ENCODE results near the gene CCR8. TPM values are rescaled to one million over a fixed set of nuclear protein-coding genes. Genes with fewer than 3 reads are reported as not detected.

Gene CCR8, protein sequence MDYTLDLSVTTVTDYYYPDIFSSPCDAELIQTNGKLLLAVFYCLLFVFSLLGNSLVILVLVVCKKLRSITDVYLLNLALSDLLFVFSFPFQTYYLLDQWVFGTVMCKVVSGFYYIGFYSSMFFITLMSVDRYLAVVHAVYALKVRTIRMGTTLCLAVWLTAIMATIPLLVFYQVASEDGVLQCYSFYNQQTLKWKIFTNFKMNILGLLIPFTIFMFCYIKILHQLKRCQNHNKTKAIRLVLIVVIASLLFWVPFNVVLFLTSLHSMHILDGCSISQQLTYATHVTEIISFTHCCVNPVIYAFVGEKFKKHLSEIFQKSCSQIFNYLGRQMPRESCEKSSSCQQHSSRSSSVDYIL
- total RNA-seq, result not detected in 2 replicates
- long read RNA-seq, result 0 reads

GRCh38 chr3:39329493-39329892, at the start of gene CCR8:
Gene CCR8, plus strand, starts transcription at chr3:39329709. Its CDS starts 2,623 bp downstream, at chr3:39332332.
- peaks cover 2% of the 10 kb centered on the region for H3K9me3 Mint-ChIP-seq
- no peak within 1 kb of the TSS for H3K4me3 Mint-ChIP-seq
- H3K36me3 Mint-ChIP-seq (ENCODE audit: low read depth), result no peaks in the 10 kb centered on the region
- H3K4me1 Mint-ChIP-seq, result no peaks in the 10 kb centered on the region
- no peak within 1 kb of the TSS for H3K27ac Mint-ChIP-seq (ENCODE audit: unreplicated experiment)
- DNase-seq (ENCODE audit: low read depth, low spot score), result no peak
- TF ChIP-seq, protein P1, sequence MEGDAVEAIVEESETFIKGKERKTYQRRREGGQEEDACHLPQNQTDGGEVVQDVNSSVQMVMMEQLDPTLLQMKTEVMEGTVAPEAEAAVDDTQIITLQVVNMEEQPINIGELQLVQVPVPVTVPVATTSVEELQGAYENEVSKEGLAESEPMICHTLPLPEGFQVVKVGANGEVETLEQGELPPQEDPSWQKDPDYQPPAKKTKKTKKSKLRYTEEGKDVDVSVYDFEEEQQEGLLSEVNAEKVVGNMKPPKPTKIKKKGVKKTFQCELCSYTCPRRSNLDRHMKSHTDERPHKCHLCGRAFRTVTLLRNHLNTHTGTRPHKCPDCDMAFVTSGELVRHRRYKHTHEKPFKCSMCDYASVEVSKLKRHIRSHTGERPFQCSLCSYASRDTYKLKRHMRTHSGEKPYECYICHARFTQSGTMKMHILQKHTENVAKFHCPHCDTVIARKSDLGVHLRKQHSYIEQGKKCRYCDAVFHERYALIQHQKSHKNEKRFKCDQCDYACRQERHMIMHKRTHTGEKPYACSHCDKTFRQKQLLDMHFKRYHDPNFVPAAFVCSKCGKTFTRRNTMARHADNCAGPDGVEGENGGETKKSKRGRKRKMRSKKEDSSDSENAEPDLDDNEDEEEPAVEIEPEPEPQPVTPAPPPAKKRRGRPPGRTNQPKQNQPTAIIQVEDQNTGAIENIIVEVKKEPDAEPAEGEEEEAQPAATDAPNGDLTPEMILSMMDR (conservative IDR thresholded peaks at IDR 0.05), result no peak
- no peaks in the 10 kb centered on the region for H3K27me3 Mint-ChIP-seq (ENCODE audit: low read depth)

- Mint-ChIP-seq H3K9me3 (no peaks in the 10 kb centered on the region), H3K4me3 (no peak within 1 kb of the TSS), H3K4me1 (peaks cover 6% of the 10 kb centered on the region), H3K27me3 (ENCODE audit: low read depth) (peaks cover 12% of the 10 kb centered on the region), H3K36me3 (ENCODE audit: low read depth) (no peaks in the 10 kb centered on the region), H3K27ac (ENCODE audit: unreplicated experiment) (no peak within 1 kb of the TSS)
- DNase-seq (ENCODE audit: low read depth, low spot score), result no peak
- TF ChIP-seq, protein P1 (conservative IDR thresholded peaks at IDR 0.05), result no peak
Measured at GRCh38 chr3:39279745-39280517, 49.6 kb upstream of the CCR8 start, which contains the start of gene CX3CR1. Gene CX3CR1, minus strand, starts transcription at chr3:39280036. Its CDS starts 13,527 bp downstream, at chr3:39266509.

DNA sequence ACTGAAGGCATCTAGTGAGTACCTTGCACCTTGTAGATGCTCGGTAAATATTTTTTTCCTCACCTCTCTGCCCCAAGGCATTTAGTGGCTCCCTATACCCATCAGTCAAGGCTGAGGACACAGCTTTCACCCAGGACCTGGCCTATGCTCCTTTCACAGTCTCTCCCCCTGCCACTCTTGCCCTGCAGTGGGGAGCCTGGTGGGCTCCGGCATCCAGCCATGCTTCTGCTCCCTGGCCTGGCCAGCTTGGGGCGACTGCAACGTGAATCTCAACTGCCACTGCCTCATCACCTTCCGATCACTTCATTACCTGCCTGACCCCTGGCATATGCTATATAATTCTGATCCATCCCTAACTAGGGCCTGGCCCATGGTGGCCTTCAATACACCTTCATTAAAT, 48.9 kb upstream of the CCR8 start:
- TF ChIP-seq, protein P1 (conservative IDR thresholded peaks at IDR 0.05), result no peak
- Mint-ChIP-seq H3K4me1 (peaks cover 6% of the 10 kb centered on the region), H3K27ac (ENCODE audit: unreplicated experiment) (no peak overlapping the region), H3K4me3 (no peak overlapping the region), H3K27me3 (ENCODE audit: low read depth) (peaks cover 9% of the 10 kb centered on the region), H3K9me3 (no peaks in the 10 kb centered on the region), H3K36me3 (ENCODE audit: low read depth) (no peaks in the 10 kb centered on the region)
- DNase-seq (ENCODE audit: low read depth, low spot score), result no peak

- Mint-ChIP-seq H3K4me1 (peaks cover 6% of the 10 kb centered on the region), H3K36me3 (ENCODE audit: low read depth) (no peaks in the 10 kb centered on the region), H3K9me3 (no peaks in the 10 kb centered on the region), H3K4me3 (no peak overlapping the region), H3K27ac (ENCODE audit: unreplicated experiment) (peak overlapping the region; percentile 92), H3K27me3 (ENCODE audit: low read depth) (peaks cover 3% of the 10 kb centered on the region)
- no peak for DNase-seq (ENCODE audit: low read depth, low spot score)
- TF ChIP-seq, protein P1 (conservative IDR thresholded peaks at IDR 0.05), result no peak
Measured at GRCh38 chr3:39281533-39281932, 48.0 kb upstream of the CCR8 start.

GRCh38 chr3:39282057-39282456, 47.5 kb upstream of the CCR8 start:
- no peak overlapping the region for H3K4me3 Mint-ChIP-seq
- H3K9me3 Mint-ChIP-seq, result no peaks in the 10 kb centered on the region
- no peak overlapping the region for H3K27ac Mint-ChIP-seq (ENCODE audit: unreplicated experiment)
- no peaks in the 10 kb centered on the region for H3K36me3 Mint-ChIP-seq (ENCODE audit: low read depth)
- H3K27me3 Mint-ChIP-seq (ENCODE audit: low read depth), result no peaks in the 10 kb centered on the region
- TF ChIP-seq, protein P1 (conservative IDR thresholded peaks at IDR 0.05), result no peak
- H3K4me1 Mint-ChIP-seq, result peaks cover 6% of the 10 kb centered on the region
- no peak for DNase-seq (ENCODE audit: low read depth, low spot score)
